ENCODE data around the gene AUTS2.

The AUTS2 gene

GRCh38 chr7:70098905-70099672, 500.8 kb downstream of the AUTS2 start:
- DNase-seq: no peak

GRCh38 chr7:70104243-70104642, 506.0 kb downstream of the AUTS2 start:
- no peak for DNase-seq

- no peak for DNase-seq
Measured at GRCh38 chr7:70113078-70113477, 514.8 kb downstream of the AUTS2 start.

GRCh38 chr7:70113536-70113935, 515.3 kb downstream of the AUTS2 start:
- DNase-seq: no peak

- DNase-seq: no peak
Measured at GRCh38 chr7:70114806-70115205, 516.5 kb downstream of the AUTS2 start.

- DNase-seq: no peak
Measured at GRCh38 chr7:70116244-70116643, 518.0 kb downstream of the AUTS2 start.

- no peak for DNase-seq
Measured at GRCh38 chr7:70116867-70117266, 518.6 kb downstream of the AUTS2 start.

- DNase-seq: no peak
Measured at GRCh38 chr7:70120851-70121250, 522.6 kb downstream of the AUTS2 start.

GRCh38 chr7:70131817-70132216, 533.5 kb downstream of the AUTS2 start:
- no peak for DNase-seq

- DNase-seq: no peak
Measured at GRCh38 chr7:70132226-70132851, 534.1 kb downstream of the AUTS2 start.

GRCh38 chr7:70132852-70133690, 534.8 kb downstream of the AUTS2 start:
- no peak for DNase-seq

GRCh38 chr7:70134029-70134770, 535.9 kb downstream of the AUTS2 start:
- DNase-seq: no peak

GRCh38 chr7:70135656-70136055, 537.4 kb downstream of the AUTS2 start:
- DNase-seq: no peak

- no peak for DNase-seq
Measured at GRCh38 chr7:70137126-70137525, 538.9 kb downstream of the AUTS2 start.

- DNase-seq: no peak
Measured at GRCh38 chr7:70142247-70142932, 544.1 kb downstream of the AUTS2 start.

GRCh38 chr7:70143075-70144044, 545.1 kb downstream of the AUTS2 start:
- DNase-seq: no peak

- DNase-seq: no peak
Measured at GRCh38 chr7:70148997-70149396, 550.7 kb downstream of the AUTS2 start.

- no peak for DNase-seq
Measured at GRCh38 chr7:70152313-70152712, 554.0 kb downstream of the AUTS2 start.

GRCh38 chr7:70153933-70154332, 555.7 kb downstream of the AUTS2 start:
- no peak for DNase-seq

GRCh38 chr7:70154521-70155180, 556.4 kb downstream of the AUTS2 start:
- DNase-seq: no peak

GRCh38 chr7:70156057-70156456, 557.8 kb downstream of the AUTS2 start:
- DNase-seq: no peak

Measured in GF-D8 (cell line).